HepG2 (cell line): ENCODE results near the gene CLPTM1. TPM values are rescaled to one million over a fixed set of nuclear protein-coding genes. Genes with fewer than 3 reads are reported as not detected.

ENCODE experiments used
- GTF2F1 ChIP-seq: fragments of 150-350 bp; IDR thresholded peaks from 2 replicates; pipeline ENCODE4 v1.6.1; 2014; ENCODE audit warnings: low read length
- HMGXB4 ChIP-seq, 2 experiments: sonication (generic) in 1 of 2; formaldehyde crosslinking in 1 of 2; IDR thresholded peaks; 2 replicates each; pipeline versions ENCODE4 v1.4.0 to v1.6.1; 2018 to 2020; ENCODE audit warnings: missing genetic modification reagents in 2 of 2, borderline replicate concordance in 1 of 2, low read depth in 1 of 2, mild to moderate bottlenecking in 1 of 2, missing biosample characterization in 1 of 2
- HNRNPK ChIP-seq: fragments of 200-400 bp; formaldehyde crosslinking; IDR thresholded peaks from 2 replicates; pipeline ENCODE4 v1.6.1; 2018; ENCODE audit warnings: low read length, low read depth, moderate library complexity, mild to moderate bottlenecking; ENCODE audit not compliant: poor library complexity, severe bottlenecking
- HOXA7 ChIP-seq: sonication (generic); formaldehyde crosslinking; IDR thresholded peaks from 2 replicates; pipeline ENCODE4 v1.8.1; 2022; ENCODE audit warnings: mild to moderate bottlenecking, missing genetic modification reagents, moderate library complexity
- HOXD1 ChIP-seq: sonication (generic); formaldehyde crosslinking; IDR thresholded peaks from 2 replicates; pipeline ENCODE4 v1.5.0; 2020; ENCODE audit warnings: missing genetic modification reagents
- MAFF ChIP-seq: IDR thresholded peaks from 2 replicates; pipeline ENCODE4 v1.6.1; 2011; ENCODE audit warnings: low read depth, low read length, improper control_type of control experiment
- MYPOP ChIP-seq: sonication (generic); formaldehyde crosslinking; IDR thresholded peaks from 2 replicates; pipeline ENCODE4 v1.8.1; 2023; ENCODE audit warnings: mild to moderate bottlenecking, moderate library complexity, missing genetic modification reagents
- NAIF1 ChIP-seq: sonication (generic); formaldehyde crosslinking; IDR thresholded peaks from 2 replicates; pipeline ENCODE4 v1.5.0; 2020; ENCODE audit warnings: mild to moderate bottlenecking, missing genetic modification reagents, borderline replicate concordance
- ONECUT2 ChIP-seq: sonication (generic); formaldehyde crosslinking; IDR thresholded peaks from 2 replicates; pipeline ENCODE4 v1.4.0; 2020; ENCODE audit warnings: missing genetic modification reagents
- RFX5 ChIP-seq: IDR thresholded peaks from 2 replicates; pipeline ENCODE4 v1.6.1; 2011; ENCODE audit warnings: low read depth, low read length, improper control_type of control experiment
- SMAD9 ChIP-seq: sonication (generic); formaldehyde crosslinking; IDR thresholded peaks from 2 replicates; pipeline ENCODE4 v1.5.1; 2020; ENCODE audit warnings: mild to moderate bottlenecking, missing genetic modification reagents
- TCF12 ChIP-seq, 2 experiments: fragments of 450-650 bp in 1 of 2; sonication (generic) in 1 of 2; formaldehyde crosslinking in 1 of 2; IDR thresholded peaks; 2 replicates each; pipeline versions ENCODE4 v1.6.1 to v1.8.0; 2017 to 2022; ENCODE audit warnings: antibody characterized with exemption in 1 of 2, mild to moderate bottlenecking in 1 of 2, missing genetic modification reagents in 1 of 2, moderate library complexity in 1 of 2
- THAP11 ChIP-seq: IDR thresholded peaks from 2 replicates; pipeline ENCODE4 v1.6.1; 2016; ENCODE audit warnings: missing biosample characterization, missing genetic modification reagents
- U2AF2 ChIP-seq: fragments of 200-400 bp; formaldehyde crosslinking; IDR thresholded peaks from 2 replicates; pipeline ENCODE4 v1.6.1; 2017; ENCODE audit warnings: low read depth, mild to moderate bottlenecking, low read length
- ZNF138 ChIP-seq: sonication (generic); formaldehyde crosslinking; IDR thresholded peaks from 2 replicates; pipeline ENCODE4 v1.5.0; 2020; ENCODE audit warnings: mild to moderate bottlenecking, low read depth, missing genetic modification reagents
- ZNF276 ChIP-seq: sonication (generic); formaldehyde crosslinking; IDR thresholded peaks from 2 replicates; pipeline ENCODE4 v1.4.0; 2020; ENCODE audit warnings: mild to moderate bottlenecking, low read depth, missing genetic modification reagents
- ZNF431 ChIP-seq: sonication (generic); formaldehyde crosslinking; IDR thresholded peaks from 2 replicates; pipeline ENCODE4 v1.9.0; 2022; ENCODE audit warnings: missing genetic modification reagents, low read depth, mild to moderate bottlenecking, borderline replicate concordance
- ZNF574 ChIP-seq: sonication (generic); formaldehyde crosslinking; IDR thresholded peaks from 2 replicates; pipeline ENCODE4 v1.4.0; 2020; ENCODE audit warnings: missing genetic modification reagents
- ZNF75D ChIP-seq: sonication (generic); formaldehyde crosslinking; IDR thresholded peaks from 2 replicates; pipeline ENCODE4 v1.8.1; 2023; ENCODE audit warnings: missing genetic modification reagents, mild to moderate bottlenecking, borderline replicate concordance
- ZSCAN5A ChIP-seq: sonication (generic); formaldehyde crosslinking; IDR thresholded peaks from 2 replicates; pipeline ENCODE4 v1.8.0; 2022; ENCODE audit warnings: mild to moderate bottlenecking, missing genetic modification reagents, borderline replicate concordance
- polyA plus RNA-seq, 8 experiments: library from polyadenylated mRNA; depleted of rRNA in 3 of 8; stranded (reverse) in 7 of 8; unstranded in 1 of 8; fragments of >200 nt; fragmentation: Illumina TruSeq in 4 of 8; extraction: Trizol in 4 of 8; gene quantifications; 2 replicates each; pipeline versions ENCODE4 v1.2.1 to v1.2.3, GENCODE V29; 2011 to 2016; ENCODE audit warnings: low read depth in 4 of 8, missing spikeins in 1 of 8, mixed read lengths in 1 of 8; ENCODE audit not compliant: insufficient read depth in 1 of 8
- total RNA-seq, 5 experiments: library from RNA; depleted of rRNA; stranded (reverse); fragments of >200 nt; fragmentation: Illumina TruSeq; extraction: Trizol; gene quantifications; 2 replicates each; pipeline ENCODE4 v1.2.3, GENCODE V29; 2016; ENCODE audit warnings: low read depth in 1 of 5

CLPTM1 gene
- total and polyA plus RNA-seq, 2 of the 13 experiments (the other 11 are each of a cell fraction or from before 2014, with no cell fraction given): 34.9 to 42.8 TPM

GRCh38 chr19:44939668-44940067 lies 15.5 kb upstream of the CLPTM1 start (continued):
- TF ChIP-seq TCF12 (IDR thresholded peaks at IDR 0.05): no peak
- no peak for TF ChIP-seq TCF12 (CRISPR knock-in tag; IDR thresholded peaks at IDR 0.05)
- no peak for TF ChIP-seq RFX5
- TF ChIP-seq HOXA7 (CRISPR knock-in tag): no peak
- no peak for TF ChIP-seq ZNF276
- no peak for TF ChIP-seq MYPOP
- no peak for TF ChIP-seq GTF2F1
- peak; percentile 22; the same call in 1 of the 2 replicates for TF ChIP-seq THAP11 (CRISPR knock-in tag)
- TF ChIP-seq ZNF138 (CRISPR knock-in tag): no peak
- TF ChIP-seq MAFF: no peak
- no peak for TF ChIP-seq HMGXB4 (CRISPR knock-in tag; IDR thresholded peaks at IDR 0.05; ENCODE audit: borderline replicate concordance in 1 of 2, low read depth in 1 of 2)
- TF ChIP-seq ONECUT2 (CRISPR knock-in tag): no peak
- no peak for TF ChIP-seq HOXD1 (CRISPR knock-in tag)
- no peak for TF ChIP-seq ZNF574
- no peak for TF ChIP-seq U2AF2
- no peak for TF ChIP-seq ZNF431 (CRISPR knock-in tag)
- no peak for TF ChIP-seq HNRNPK
- TF ChIP-seq ZNF75D (CRISPR knock-in tag): no peak
- TF ChIP-seq NAIF1: no peak
- TF ChIP-seq ZSCAN5A (CRISPR knock-in tag): no peak
- TF ChIP-seq SMAD9: no peak
